ENCODE measurements around the gene C12orf60. TPM values are rescaled to one million over a fixed set of nuclear protein-coding genes. Genes with fewer than 3 reads are reported as not detected.

The C12orf60 gene
- total RNA-seq, 4 donors from 2014 or later, result 0.49 to 0.62 TPM; not detected in 2

DNA sequence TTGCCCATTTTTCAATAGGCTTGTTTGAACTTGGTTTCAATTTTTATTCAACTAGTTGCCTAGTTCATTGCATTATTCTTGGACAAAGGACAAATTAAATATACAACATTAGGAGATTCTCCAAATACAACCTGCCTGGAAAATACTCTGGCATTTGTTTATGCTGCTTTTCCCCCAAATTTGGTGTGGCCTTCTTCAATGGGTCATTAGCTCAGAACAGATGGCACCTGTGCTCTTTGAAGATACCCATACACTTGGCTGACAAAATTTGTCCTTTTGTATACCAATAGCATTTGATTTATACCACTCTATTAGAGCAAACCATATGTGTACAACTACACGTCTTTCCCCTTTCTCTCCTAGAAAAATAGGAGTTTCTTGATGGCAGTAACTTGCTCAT, 35.9 kb upstream of the C12orf60 start:
- intact Hi-C loops (cut with DNase I; ENCODE audit: low total_unique reads), result no loop called here
- no peak for DNase-seq (ENCODE audit: low spot score in 2 of 2)
- 55 to 74% methylated on average over 1 of the region's 1 CpG for WGBS, 2 donors
- H3K4me3 ChIP-seq (ENCODE audit: low read depth, poor library complexity, severe bottlenecking), result no peak overlapping the region
- TF ChIP-seq, protein P1, sequence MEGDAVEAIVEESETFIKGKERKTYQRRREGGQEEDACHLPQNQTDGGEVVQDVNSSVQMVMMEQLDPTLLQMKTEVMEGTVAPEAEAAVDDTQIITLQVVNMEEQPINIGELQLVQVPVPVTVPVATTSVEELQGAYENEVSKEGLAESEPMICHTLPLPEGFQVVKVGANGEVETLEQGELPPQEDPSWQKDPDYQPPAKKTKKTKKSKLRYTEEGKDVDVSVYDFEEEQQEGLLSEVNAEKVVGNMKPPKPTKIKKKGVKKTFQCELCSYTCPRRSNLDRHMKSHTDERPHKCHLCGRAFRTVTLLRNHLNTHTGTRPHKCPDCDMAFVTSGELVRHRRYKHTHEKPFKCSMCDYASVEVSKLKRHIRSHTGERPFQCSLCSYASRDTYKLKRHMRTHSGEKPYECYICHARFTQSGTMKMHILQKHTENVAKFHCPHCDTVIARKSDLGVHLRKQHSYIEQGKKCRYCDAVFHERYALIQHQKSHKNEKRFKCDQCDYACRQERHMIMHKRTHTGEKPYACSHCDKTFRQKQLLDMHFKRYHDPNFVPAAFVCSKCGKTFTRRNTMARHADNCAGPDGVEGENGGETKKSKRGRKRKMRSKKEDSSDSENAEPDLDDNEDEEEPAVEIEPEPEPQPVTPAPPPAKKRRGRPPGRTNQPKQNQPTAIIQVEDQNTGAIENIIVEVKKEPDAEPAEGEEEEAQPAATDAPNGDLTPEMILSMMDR (IDR thresholded peaks at IDR 0.05), result no peak
- no peak for TF ChIP-seq POLR2A (IDR thresholded peaks at IDR 0.05)

DNA sequence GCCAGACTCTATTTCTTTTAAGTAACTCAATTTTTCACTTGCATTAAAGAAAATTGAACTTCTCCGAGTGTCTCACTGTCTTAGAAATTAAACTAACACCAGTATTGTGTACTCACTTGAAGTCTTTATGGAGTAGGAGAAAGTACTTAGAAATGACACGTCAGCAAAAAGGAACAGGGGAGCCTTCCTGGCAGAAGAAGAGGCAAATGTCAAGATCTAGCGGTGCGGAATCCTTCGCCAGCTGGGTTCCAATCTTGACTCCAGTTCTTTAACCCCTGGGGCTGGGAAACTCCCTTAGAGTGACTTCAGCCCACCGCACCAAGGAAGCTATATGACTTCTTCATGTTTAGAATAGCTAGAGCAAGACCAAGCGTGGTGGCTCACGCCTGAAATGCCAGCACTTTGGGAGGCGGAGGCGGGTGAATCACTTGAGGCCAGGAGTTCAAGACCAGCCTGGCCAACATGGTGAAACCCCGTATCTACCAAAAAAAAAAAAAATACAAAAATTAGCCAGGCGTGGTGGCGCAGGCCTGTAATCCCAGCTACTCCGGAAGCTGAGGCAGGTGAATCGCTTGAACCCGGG, 34.6 kb upstream of the C12orf60 start:
- 29% methylated on average over 15 to 16 of the region's 16 CpGs for WGBS, 2 donors
- intact Hi-C loops (cut with DNase I; ENCODE audit: low total_unique reads), result no loop called here
- TF ChIP-seq POLR2A (IDR thresholded peaks at IDR 0.05), result no peak
- TF ChIP-seq, protein P1 (IDR thresholded peaks at IDR 0.05), result no peak
- no peak overlapping the region for H3K4me3 ChIP-seq (ENCODE audit: low read depth, poor library complexity, severe bottlenecking)
- peak in 1 of 2 donors; percentile 87 for DNase-seq (ENCODE audit: low spot score in 2 of 2)

DNA sequence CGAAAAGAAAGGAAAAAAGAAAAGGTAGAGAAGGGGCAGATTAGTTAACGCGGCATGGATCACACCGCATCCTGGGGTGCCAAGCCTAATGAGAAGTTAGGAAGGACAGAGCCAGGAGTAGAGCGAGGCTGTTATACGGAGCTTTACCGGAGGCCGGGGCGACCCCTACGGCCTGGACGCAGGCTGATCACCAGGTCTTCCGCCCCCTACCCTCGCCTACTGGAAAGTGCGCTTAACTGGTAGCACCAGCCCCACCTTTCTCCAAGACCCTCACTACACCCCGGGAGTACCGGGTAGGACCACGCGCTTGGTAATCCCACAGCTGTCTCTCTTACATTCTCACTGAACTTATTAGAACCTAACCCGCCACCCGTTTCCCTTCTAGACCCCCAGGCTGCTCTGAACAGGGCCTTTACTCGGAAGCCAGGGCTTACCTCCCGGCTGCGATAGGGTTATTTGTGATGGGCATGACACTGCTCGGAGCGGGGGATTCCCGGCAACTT, 34.0 kb upstream of the C12orf60 start:
- DNase-seq (ENCODE audit: low spot score in 2 of 2), result peak in 1 of 2 donors; percentile 89
- 2 to 6% methylated on average over 26 of the region's 26 CpGs for WGBS, 2 donors
- peak overlapping the region; percentile 78 for H3K4me3 ChIP-seq (ENCODE audit: low read depth, poor library complexity, severe bottlenecking)
- no peak for TF ChIP-seq POLR2A (IDR thresholded peaks at IDR 0.05)
- TF ChIP-seq, protein P1 (IDR thresholded peaks at IDR 0.05), result no peak
- intact Hi-C loops (cut with DNase I; ENCODE audit: low total_unique reads), result no loop called here

DNA sequence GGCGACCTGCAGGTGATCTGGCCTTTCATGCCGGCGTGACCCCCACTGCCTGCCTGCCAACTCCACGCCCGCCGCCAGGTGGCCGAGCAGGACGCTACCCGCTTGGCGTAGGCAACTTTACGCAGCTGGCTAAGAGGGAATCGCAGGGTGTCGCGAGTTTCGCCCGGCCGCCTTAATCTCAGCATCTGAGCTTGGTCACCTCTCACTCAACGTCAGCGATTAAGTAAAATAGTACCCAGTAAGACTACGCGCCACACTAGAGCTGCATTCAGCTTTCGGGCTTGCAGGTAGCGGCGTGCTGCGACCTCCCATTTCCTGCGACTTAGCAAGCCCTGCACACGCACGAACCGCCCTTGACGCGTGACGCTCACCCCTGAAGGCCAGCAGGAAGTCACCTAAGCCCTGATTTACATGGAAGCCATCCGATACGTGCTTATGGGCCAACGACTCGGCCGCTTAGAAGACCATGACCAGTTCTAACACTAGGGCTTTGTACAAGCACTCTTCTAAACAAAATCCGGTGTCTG, 33.4 kb upstream of the C12orf60 start:
- WGBS, 2 donors, result 0% methylated on average over 30 to 31 of the region's 38 CpGs
- intact Hi-C loops (cut with DNase I; ENCODE audit: low total_unique reads), result no loop called here
- TF ChIP-seq, protein P1 (IDR thresholded peaks at IDR 0.05), result peak in 1 of 3 donors; percentile 79
- no peak for TF ChIP-seq POLR2A (IDR thresholded peaks at IDR 0.05)
- peak; percentile 77 to 96 for DNase-seq (ENCODE audit: low spot score in 2 of 2)
- H3K4me3 ChIP-seq (ENCODE audit: low read depth, poor library complexity, severe bottlenecking), result peak overlapping the region; percentile 78

DNA sequence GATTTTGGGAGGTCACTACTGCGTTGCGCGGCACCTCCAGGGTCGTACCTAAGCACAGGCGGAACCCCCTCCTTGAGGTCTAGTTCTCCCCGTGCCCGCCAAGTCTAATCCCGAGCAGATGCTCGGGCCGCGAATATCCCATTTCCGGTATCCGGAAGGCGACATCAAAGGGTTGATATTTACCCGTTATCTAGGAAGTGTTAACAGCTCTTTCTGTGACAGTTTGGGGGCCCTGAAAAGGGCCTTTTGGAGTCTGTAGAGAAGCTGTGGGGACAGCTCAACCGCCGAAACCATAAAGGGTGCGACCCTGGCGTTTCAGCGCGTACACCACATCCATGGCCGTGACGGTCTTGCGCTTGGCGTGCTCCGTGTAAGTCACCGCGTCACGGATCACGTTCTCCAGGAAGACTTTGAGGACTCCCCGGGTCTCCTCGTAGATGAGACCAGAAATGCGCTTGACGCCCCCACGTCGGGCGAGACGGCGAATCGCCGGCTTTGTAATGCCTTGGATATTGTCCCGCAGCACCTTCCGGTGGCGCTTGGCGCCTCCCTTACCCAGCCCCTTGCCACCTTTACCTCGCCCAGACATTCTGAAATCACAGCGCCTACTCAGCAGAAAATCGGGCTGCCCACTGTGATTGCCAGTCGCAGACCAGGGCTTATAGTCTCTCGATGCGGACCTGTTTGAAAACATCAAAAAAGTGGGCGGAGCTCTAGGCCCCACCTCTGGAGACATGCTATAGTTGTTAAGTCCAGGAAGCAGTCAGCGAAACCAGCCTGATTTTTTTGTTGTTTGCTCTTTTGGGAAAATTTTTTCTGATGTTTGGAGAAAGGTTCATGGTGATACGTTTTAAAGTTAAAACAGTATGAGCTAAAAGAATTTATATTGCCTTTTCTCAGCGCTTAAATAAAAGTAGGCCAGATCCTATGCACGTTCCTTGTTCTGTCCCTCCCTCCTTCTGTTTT, 32.7 kb upstream of the C12orf60 start:
- DNase-seq (ENCODE audit: low spot score in 2 of 2), result peak; percentile 99
- H3K4me3 ChIP-seq (ENCODE audit: low read depth, poor library complexity, severe bottlenecking), result peak overlapping the region; percentile 78
- TF ChIP-seq, protein P1 (IDR thresholded peaks at IDR 0.05), result no peak
- peak in 1 of 2 donors; percentile 89 for TF ChIP-seq POLR2A (IDR thresholded peaks at IDR 0.05)
- WGBS, 2 donors, result 0 to 1% methylated on average over 31 to 44 of the region's 56 CpGs
- intact Hi-C loops (cut with DNase I; ENCODE audit: low total_unique reads), result no loop called here
